A673 (cell line): ENCODE measurements around the gene ENSA. TPM values are rescaled to one million over a fixed set of nuclear protein-coding genes. Genes with fewer than 3 reads are reported as not detected.
"Not testable (repeated sequence)": the region's sequence is repeated elsewhere in the genome, so short reads cannot be mapped to it uniquely, and the experiment has no call there.

ENCODE experiments used
- BruUV-seq: library from RNA; stranded (reverse); fragments of 400-500 nt; replicated peaks from 2 replicates; lab custom pipeline; 2021; lab: Mats Ljungman, UMichigan
- CTCF ChIA-PET: fragments of 300-600 bp; sonication (Branson Sonifier 250); formaldehyde crosslinking; loops from one replicate; lab custom pipeline; 2022; ENCODE audit warnings: antibody characterized with exemption; lab: Charles Lee
- POLR2A ChIA-PET: fragments of 300-600 bp; sonication (Branson Sonifier 250); formaldehyde crosslinking; loops from one replicate; lab custom pipeline; 2022; ENCODE audit warnings: antibody characterized with exemption; ENCODE audit not compliant: low non-redundant PET; lab: Charles Lee
- DNase-seq: peaks from one replicate; pipeline ENCODE4 v3.0.0-alpha.2; 2015; ENCODE audit warnings: low spot score
- H3K27ac ChIP-seq: fragments of 200-600 bp; sonication (generic); 2 replicates; pipeline ENCODE4 v1.5.1; 2016; ENCODE audit warnings: mixed run types, low read depth, mild to moderate bottlenecking, mixed read lengths, antibody characterized with exemption, low read length; ENCODE audit not compliant: poor library complexity, severe bottlenecking
- H3K27me3 ChIP-seq: fragments of 200-600 bp; sonication (generic); replicated peaks from 2 replicates; pipeline ENCODE4 v1.6.1; 2017; ENCODE audit warnings: mixed run types, low read depth, mild to moderate bottlenecking, mixed read lengths, antibody characterized with exemption, low read length; ENCODE audit not compliant: insufficient read depth, poor library complexity
- H3K36me3 ChIP-seq: fragments of 200-600 bp; sonication (generic); 2 replicates; pipeline ENCODE4 v1.6.1; 2016; ENCODE audit warnings: mixed run types, mild to moderate bottlenecking, mixed read lengths, antibody characterized with exemption, low read length; ENCODE audit not compliant: insufficient read depth, poor library complexity, severe bottlenecking
- H3K4me1 ChIP-seq: fragments of 200-600 bp; sonication (generic); 2 replicates; pipeline ENCODE4 v1.6.1; 2017; ENCODE audit warnings: mixed run types, mild to moderate bottlenecking, mixed read lengths, antibody characterized with exemption, low read length; ENCODE audit not compliant: insufficient read depth, poor library complexity, severe bottlenecking
- H3K4me3 ChIP-seq: fragments of 200-600 bp; sonication (generic); 2 replicates; pipeline ENCODE4 v1.5.1; 2016; ENCODE audit warnings: low read depth, mixed run types, mild to moderate bottlenecking, mixed read lengths, low read length; ENCODE audit not compliant: poor library complexity, severe bottlenecking
- H3K9me3 ChIP-seq: fragments of 200-600 bp; sonication (generic); 2 replicates; pipeline ENCODE4 v1.6.1; 2016; ENCODE audit warnings: mixed run types, low read depth, mild to moderate bottlenecking, mixed read lengths, antibody characterized with exemption, low read length; ENCODE audit not compliant: poor library complexity, severe bottlenecking
- EZH2 ChIP-seq: fragments of 200-600 bp; sonication (generic); IDR thresholded peaks from 2 replicates; pipeline ENCODE4 v1.6.1; 2017; ENCODE audit warnings: borderline replicate concordance, low read depth, mild to moderate bottlenecking, mixed read lengths, antibody characterized with exemption, low read length; ENCODE audit not compliant: poor library complexity, severe bottlenecking
- intact Hi-C: fragments of 100-400 bp; cut with micrococcal nuclease; formaldehyde crosslinking; loops from one replicate; pipeline ENCODE4 v1.10.0; 2022; ENCODE audit not compliant: unreplicated experiment
- total RNA-seq: library from RNA; stranded (reverse); gene quantifications from 2 replicates; pipeline ENCODE4 v1.2.3, GENCODE V29; 2021
- TF ChIP-seq, protein P1 (sequence below): fragments of 300-800, 200-600 bp; sonication (generic); conservative IDR thresholded peaks from 2 replicates; pipeline ENCODE4 v1.5.1; 2017; ENCODE audit warnings: low read depth, mild to moderate bottlenecking, antibody characterized with exemption, low read length, moderate library complexity, mixed read lengths

ENSA gene
- total RNA-seq, 1 experiment from 2014 or later: 237 TPM

DNA sequence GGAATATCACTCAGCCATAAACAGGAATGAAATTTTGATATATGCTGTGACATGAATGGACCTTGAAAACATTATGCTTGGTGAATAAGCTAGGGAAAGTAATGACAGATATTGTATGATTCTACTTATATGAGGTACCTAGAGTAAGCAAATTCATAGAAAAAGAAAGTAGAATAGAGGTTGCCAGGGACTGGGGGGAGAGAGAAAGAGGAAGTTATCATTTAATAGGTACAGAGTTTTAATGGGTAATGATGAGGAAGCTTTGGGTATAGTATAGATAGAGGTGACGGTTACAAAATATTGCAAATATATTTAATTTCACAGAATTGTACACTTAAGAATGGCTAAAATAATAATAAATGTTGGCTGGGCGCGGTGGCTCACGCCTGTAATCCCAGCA is 31.2 kb upstream of the ENSA start:
- intact Hi-C loops: no loop called here
- TF ChIP-seq, protein P1, sequence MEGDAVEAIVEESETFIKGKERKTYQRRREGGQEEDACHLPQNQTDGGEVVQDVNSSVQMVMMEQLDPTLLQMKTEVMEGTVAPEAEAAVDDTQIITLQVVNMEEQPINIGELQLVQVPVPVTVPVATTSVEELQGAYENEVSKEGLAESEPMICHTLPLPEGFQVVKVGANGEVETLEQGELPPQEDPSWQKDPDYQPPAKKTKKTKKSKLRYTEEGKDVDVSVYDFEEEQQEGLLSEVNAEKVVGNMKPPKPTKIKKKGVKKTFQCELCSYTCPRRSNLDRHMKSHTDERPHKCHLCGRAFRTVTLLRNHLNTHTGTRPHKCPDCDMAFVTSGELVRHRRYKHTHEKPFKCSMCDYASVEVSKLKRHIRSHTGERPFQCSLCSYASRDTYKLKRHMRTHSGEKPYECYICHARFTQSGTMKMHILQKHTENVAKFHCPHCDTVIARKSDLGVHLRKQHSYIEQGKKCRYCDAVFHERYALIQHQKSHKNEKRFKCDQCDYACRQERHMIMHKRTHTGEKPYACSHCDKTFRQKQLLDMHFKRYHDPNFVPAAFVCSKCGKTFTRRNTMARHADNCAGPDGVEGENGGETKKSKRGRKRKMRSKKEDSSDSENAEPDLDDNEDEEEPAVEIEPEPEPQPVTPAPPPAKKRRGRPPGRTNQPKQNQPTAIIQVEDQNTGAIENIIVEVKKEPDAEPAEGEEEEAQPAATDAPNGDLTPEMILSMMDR: no peak
- TF ChIP-seq EZH2: no peak
- Histone ChIP-seq H3K27ac (no peak overlapping the region), H3K9me3 (no peaks in the 10 kb centered on the region), H3K36me3 (peaks cover 8% of the 10 kb centered on the region), H3K27me3 (no peaks in the 10 kb centered on the region), H3K4me1 (no peaks in the 10 kb centered on the region), H3K4me3 (no peak overlapping the region)
- ChIA-PET POLR2A (no interaction called here), CTCF (no interaction called here)
- BruUV-seq: no TSS peak
- DNase-seq: no peak

DNA sequence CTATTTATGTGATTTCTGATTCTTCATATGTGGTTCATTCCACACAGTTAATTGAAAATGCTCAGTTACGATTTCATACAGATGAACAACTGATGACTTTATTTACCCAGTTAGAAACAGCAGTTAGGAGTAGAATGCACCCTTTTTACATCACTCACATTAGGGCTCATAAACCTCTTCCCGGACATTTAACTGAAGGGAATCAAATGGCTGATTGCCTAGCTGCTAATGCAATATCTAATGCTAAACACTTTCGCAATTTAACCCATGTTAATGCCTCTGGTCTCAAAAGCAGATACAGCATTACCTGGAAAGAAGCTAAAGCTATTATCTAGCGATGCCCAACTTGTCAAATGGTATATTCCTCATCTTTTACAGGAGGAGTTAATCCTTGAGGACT is 27.7 kb upstream of the ENSA start:
- H3K27me3 ChIP-seq, intact Hi-C loops, H3K36me3 ChIP-seq, DNase-seq, POLR2A ChIA-PET, H3K4me3 ChIP-seq, H3K4me1 ChIP-seq, H3K9me3 ChIP-seq, CTCF ChIA-PET, BruUV-seq, H3K27ac ChIP-seq: not testable (repeated sequence)

DNA sequence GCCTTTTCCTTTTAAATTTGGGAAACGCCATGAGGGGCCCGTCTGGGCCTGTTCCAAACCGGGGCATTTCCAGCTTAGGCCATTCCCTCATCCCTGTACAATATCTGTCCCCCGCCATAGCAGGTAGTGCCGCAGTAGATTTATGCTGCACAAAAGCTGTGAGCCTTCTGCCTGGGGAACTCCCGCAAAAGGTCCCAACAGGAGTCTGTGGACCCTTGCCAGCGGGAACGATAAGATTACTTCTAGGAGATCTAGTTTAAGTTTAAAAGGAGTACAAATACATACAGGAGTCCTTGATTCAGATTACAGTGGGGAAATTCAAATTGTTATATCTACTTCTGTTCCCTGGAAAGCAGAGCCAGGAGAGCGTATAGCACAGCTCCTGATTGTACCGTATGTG is 25.2 kb upstream of the ENSA start:
- intact Hi-C loops, BruUV-seq, H3K27ac ChIP-seq, POLR2A ChIA-PET, H3K4me1 ChIP-seq, CTCF ChIA-PET, DNase-seq, H3K36me3 ChIP-seq, H3K27me3 ChIP-seq, H3K4me3 ChIP-seq, H3K9me3 ChIP-seq: not testable (repeated sequence)

DNA sequence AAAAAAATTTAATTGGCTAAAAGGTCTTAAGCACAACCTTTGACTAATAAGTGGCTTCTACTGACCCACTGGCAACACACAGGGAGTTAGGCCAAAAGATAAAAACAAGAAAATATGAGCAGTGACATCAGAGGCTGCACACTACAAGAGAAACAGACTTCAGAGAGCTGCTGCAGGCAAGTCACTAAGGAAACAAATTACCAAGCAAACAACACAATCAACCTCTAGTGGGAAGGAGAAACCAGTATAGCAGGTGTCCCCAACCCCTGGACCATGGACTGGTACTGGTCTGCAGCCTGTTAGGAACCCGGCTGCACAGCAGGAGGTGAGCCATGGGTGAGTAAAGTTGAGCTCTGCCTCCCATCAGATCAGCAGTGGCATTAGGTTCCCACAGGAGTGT is 20.8 kb upstream of the ENSA start:
- intact Hi-C loops: no loop called here
- ChIA-PET CTCF (no interaction called here), POLR2A (interaction anchor here (0.6 kb wide), 1 partner anchor 420 kb away, joined by 3 read pairs; the partner anchor contains the start of gene GABPB2)
- H3K27ac ChIP-seq: no peak overlapping the region
- DNase-seq: no peak
- H3K36me3 ChIP-seq: peaks cover 21% of the 10 kb centered on the region
- no peaks in the 10 kb centered on the region for H3K9me3 ChIP-seq
- no peak overlapping the region for H3K4me3 ChIP-seq
- no TSS peak for BruUV-seq
- TF ChIP-seq EZH2: no peak
- TF ChIP-seq, protein P1: no peak
- H3K27me3 ChIP-seq: no peaks in the 10 kb centered on the region
- H3K4me1 ChIP-seq: no peaks in the 10 kb centered on the region
